KMS-11 (cell line): Measurements from ENCODE around the gene ESPL1.

Experiments used
- H2AFZ ChIP-seq: fragments of 200-600 bp; sonication (generic); 2 replicates; pipeline ENCODE4 v1.6.1; 2016; ENCODE audit warnings: antibody characterized with exemption, mixed run types, low read depth
- H3K27ac ChIP-seq: fragments of 200-600 bp; sonication (generic); 2 replicates; pipeline ENCODE4 v1.6.1; 2016; ENCODE audit warnings: mild to moderate bottlenecking, mixed run types
- H3K27me3 ChIP-seq: fragments of 200-600 bp; sonication (generic); 2 replicates; pipeline ENCODE4 v1.6.1; 2017; ENCODE audit warnings: mild to moderate bottlenecking, low read depth, mixed run types, moderate library complexity; ENCODE audit not compliant: insufficient read depth
- H3K36me3 ChIP-seq: fragments of 200-600 bp; sonication (generic); 2 replicates; pipeline ENCODE4 v1.6.1; 2017; ENCODE audit warnings: mild to moderate bottlenecking, mixed run types; ENCODE audit not compliant: insufficient read depth
- H3K4me1 ChIP-seq: fragments of 200-600 bp; sonication (generic); 2 replicates; pipeline ENCODE4 v1.6.1; 2016; ENCODE audit warnings: mild to moderate bottlenecking, low read depth, mixed run types; ENCODE audit not compliant: poor library complexity, severe bottlenecking
- H3K4me2 ChIP-seq: fragments of 200-600 bp; sonication (generic); 2 replicates; pipeline ENCODE4 v1.7.0; 2016; ENCODE audit warnings: mild to moderate bottlenecking, mixed run types
- H3K4me3 ChIP-seq: fragments of 200-600 bp; sonication (generic); IDR thresholded peaks from 2 replicates; pipeline ENCODE4 v1.6.1; 2017; ENCODE audit warnings: low read depth, low read length, mixed read lengths; ENCODE audit not compliant: insufficient read depth
- H3K79me2 ChIP-seq: fragments of 200-600 bp; sonication (generic); 2 replicates; pipeline ENCODE4 v1.6.1; 2016; ENCODE audit warnings: low read depth, mixed run types; ENCODE audit not compliant: insufficient read depth
- H3K9ac ChIP-seq: fragments of 200-600 bp; sonication (generic); 2 replicates; pipeline ENCODE4 v1.6.1; 2016; ENCODE audit warnings: mild to moderate bottlenecking, mixed run types
- H4K20me1 ChIP-seq: fragments of 200-600 bp; sonication (generic); 2 replicates; pipeline ENCODE4 v1.6.1; 2016; ENCODE audit warnings: mild to moderate bottlenecking, mixed run types; ENCODE audit not compliant: insufficient read depth
- CTCF ChIP-seq: fragments of 200-600 bp; sonication (generic); conservative IDR thresholded peaks from 2 replicates; pipeline ENCODE4 v1.6.1; 2017; ENCODE audit warnings: low read depth, mild to moderate bottlenecking, antibody characterized with exemption, low read length, moderate library complexity, mixed read lengths

ESPL1 gene

GRCh38 chr12:53302903-53303302 lies 34.8 kb downstream of the ESPL1 start:
- H3K4me3 ChIP-seq, result no peak overlapping the region
- H4K20me1 ChIP-seq, result no peaks in the 10 kb centered on the region
- TF ChIP-seq CTCF, result no peak
- H2AFZ ChIP-seq, result no peak overlapping the region
- H3K4me1 ChIP-seq, result peaks cover 60% of the 10 kb centered on the region
- H3K27ac ChIP-seq, result no peak overlapping the region
- peaks cover 14% of the 10 kb centered on the region; the same call in 1 of the 2 replicates for H3K36me3 ChIP-seq
- H3K79me2 ChIP-seq, result peaks cover 46% of the 10 kb centered on the region
- H3K4me2 ChIP-seq, result no peak overlapping the region; the same call in 1 of the 2 replicates
- no peak overlapping the region for H3K9ac ChIP-seq
- no peaks in the 10 kb centered on the region for H3K27me3 ChIP-seq

- no peak for TF ChIP-seq CTCF
- peaks cover 51% of the 10 kb centered on the region for H3K4me1 ChIP-seq
- no peak overlapping the region for H2AFZ ChIP-seq
- H3K9ac ChIP-seq, result no peak overlapping the region
- H3K27ac ChIP-seq, result peak overlapping the region; percentile 63; the same call in 1 of the 2 replicates
- H3K36me3 ChIP-seq, result peaks cover 6% of the 10 kb centered on the region; the same call in 1 of the 2 replicates
- peak overlapping the region; percentile 81; the same call in 1 of the 2 replicates for H3K4me2 ChIP-seq
- no peak overlapping the region for H3K4me3 ChIP-seq
- peaks cover 24% of the 10 kb centered on the region; the same call in 1 of the 2 replicates for H3K79me2 ChIP-seq
- H3K27me3 ChIP-seq, result no peaks in the 10 kb centered on the region
- no peaks in the 10 kb centered on the region for H4K20me1 ChIP-seq
These were observed 38.7 kb downstream of the ESPL1 start for GRCh38 chr12:53306826-53307225.

- Histone ChIP-seq H3K27ac (peak overlapping the region; percentile 63), H3K79me2 (peaks cover 10% of the 10 kb centered on the region; the same call in 1 of the 2 replicates), H3K27me3 (no peaks in the 10 kb centered on the region), H3K4me3 (no peak overlapping the region), H2AFZ (no peak overlapping the region), H3K4me1 (peaks cover 37% of the 10 kb centered on the region), H3K9ac (peak overlapping the region; percentile 4; the same call in 1 of the 2 replicates), H3K36me3 (peaks cover 6% of the 10 kb centered on the region; the same call in 1 of the 2 replicates), H4K20me1 (no peaks in the 10 kb centered on the region), H3K4me2 (peak overlapping the region; percentile 81)
- TF ChIP-seq CTCF, result no peak
These were observed 40.2 kb downstream of the ESPL1 start for GRCh38 chr12:53308276-53308675.

GRCh38 chr12:53313996-53314395 lies 45.9 kb downstream of the ESPL1 start:
- Histone ChIP-seq H2AFZ (no peak overlapping the region), H3K9ac (no peak overlapping the region), H3K4me3 (no peak overlapping the region), H3K27ac (no peak overlapping the region), H4K20me1 (no peaks in the 10 kb centered on the region), H3K27me3 (no peaks in the 10 kb centered on the region), H3K4me2 (no peak overlapping the region), H3K36me3 (peaks cover 4% of the 10 kb centered on the region; the same call in 1 of the 2 replicates), H3K79me2 (no peaks in the 10 kb centered on the region), H3K4me1 (peaks cover 12% of the 10 kb centered on the region)
- TF ChIP-seq CTCF, result no peak
